CD4-positive, alpha-beta T cell treated with Interleukin-17A for 1 hour (primary cell): ENCODE measurements around the gene ZDHHC20.

Source experiments
- DNase-seq: peaks from one replicate; pipeline ENCODE4 v3.0.0-alpha.2; 2020

The ZDHHC20 gene

DNA sequence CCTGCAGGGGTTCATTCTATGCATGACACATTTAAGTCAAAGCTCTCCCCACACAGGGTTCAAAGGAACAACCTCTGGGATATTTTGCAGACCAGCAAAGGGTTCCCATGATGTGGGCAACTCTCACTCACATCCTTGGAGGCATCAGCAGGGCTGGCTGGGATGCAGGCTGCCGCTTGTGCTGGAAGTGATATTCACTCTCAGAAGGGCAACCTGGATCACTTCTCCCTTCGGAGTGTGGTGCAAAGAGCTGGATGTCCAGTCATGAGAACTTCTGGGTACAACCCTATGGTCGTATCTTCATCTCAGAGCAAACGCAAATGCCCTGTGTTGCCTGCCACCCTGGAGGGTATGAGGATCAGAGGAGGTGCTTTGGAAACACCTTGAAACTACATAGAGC lies 98.6 kb downstream of the ZDHHC20 start:
- no peak for DNase-seq

DNA sequence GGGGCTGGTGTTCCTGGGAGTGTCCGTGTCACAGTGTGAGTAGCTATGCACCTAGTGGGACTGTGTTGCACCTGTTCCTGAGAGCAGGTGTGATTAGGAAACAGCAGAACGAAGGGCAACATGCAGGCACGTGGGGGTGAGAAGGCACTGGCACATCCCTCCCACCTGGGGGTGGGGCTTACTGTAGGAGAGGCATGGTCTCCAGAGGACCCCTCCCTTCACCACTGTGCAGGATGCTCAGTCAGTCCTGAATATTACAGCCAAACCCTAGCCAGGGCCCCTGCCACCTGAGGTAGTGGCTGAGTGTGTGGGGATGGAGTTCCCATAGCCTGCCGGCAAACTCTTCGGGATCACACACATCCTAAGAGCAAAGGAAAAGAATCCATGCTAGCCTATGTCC lies 99.2 kb downstream of the ZDHHC20 start:
- no peak for DNase-seq

DNA sequence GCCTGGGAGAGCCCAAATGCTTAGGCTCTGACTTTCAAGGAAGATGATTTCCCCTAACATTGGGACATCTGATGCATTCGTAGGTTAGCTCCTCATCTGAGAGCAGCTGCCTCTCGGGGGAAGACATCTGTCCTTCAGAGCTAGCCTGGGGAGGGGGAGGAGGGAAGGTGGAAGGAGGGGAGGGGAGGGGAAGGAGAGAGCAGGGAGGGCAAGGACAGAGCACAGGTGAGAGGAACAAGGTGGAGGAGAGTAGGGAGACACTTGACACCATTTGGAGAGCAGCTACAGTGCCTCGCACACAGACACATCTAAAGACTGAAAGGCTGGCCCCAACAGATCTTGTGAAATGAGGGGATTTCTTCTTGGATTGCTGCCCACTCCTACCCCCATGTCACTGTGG lies 103.8 kb downstream of the ZDHHC20 start:
- no peak for DNase-seq

DNA sequence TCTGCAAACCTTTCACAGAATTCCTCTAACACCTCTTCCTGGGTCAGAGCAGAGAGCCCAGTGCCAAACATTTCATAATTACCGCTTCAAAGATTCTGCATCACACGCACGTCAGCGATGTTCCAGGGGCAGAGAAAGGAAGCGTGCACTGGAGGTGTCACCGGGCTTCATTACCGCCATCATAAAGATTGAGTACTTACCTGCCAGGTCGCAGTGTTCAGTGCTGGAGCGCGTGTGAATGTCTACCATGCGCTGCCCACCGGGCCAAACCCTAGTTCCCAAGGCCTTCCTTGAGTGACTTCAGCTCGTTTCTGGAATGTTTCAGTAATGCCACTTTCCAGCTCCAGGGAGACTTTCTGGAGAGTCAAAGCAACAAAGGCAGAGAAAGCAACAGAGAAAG lies 104.4 kb downstream of the ZDHHC20 start:
- DNase-seq, result no peak

DNA sequence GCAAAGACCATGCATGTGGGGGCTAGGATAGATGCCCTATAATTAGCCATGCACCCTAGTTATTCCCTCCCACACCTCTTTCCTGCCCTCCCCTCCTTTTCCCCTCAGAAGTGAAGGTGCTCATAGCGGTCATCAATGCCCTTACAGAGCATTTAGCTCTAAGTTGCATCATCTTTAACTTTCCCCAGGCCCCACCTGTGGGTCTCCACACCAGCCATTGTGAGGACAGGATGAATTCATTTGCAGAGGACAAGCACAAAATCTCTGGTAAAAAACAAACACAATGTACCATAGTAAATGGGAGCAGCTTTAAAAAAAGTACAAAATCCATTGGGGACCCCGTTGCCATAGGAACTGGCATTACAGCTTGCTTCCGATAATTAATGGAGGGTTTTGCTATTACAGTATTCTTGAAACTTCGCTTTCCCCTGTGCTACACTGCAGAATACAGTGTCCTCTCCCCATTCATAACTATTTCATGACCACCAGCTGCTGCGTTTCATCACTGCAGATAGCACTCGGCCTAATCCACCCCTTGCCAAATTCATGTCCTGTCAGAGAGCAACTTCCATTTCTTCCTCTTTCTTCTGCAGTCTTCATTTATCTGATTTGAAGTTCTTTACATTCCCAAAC lies 110.5 kb downstream of the ZDHHC20 start:
- DNase-seq, result no peak

DNA sequence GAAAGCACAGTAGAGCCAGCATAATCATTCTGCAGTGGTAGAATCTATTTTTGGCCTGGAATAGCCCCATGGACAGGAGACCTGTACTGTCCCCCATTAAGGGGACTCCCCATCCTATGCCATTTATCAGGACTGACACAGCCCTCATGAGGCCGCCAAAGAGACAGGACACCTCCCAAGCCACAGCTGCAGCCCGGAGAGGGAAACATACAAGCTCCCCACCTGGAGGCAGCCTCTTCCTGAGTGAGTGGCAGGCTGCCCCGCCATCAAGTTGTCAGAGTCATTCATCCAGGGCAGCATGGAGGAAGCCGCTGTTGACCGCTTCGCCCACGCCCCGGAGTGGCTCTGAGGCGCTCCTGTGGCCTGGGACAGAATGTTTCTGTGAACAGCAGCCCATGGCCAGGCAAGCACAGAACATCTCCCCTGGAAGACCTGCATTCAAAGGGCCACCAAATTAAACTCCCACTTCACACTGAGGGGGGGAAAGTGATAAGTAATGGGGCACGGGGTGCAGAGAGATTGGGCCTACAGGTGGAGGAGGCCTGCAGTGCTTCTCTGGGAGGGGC lies 111.3 kb downstream of the ZDHHC20 start:
- no peak for DNase-seq

DNA sequence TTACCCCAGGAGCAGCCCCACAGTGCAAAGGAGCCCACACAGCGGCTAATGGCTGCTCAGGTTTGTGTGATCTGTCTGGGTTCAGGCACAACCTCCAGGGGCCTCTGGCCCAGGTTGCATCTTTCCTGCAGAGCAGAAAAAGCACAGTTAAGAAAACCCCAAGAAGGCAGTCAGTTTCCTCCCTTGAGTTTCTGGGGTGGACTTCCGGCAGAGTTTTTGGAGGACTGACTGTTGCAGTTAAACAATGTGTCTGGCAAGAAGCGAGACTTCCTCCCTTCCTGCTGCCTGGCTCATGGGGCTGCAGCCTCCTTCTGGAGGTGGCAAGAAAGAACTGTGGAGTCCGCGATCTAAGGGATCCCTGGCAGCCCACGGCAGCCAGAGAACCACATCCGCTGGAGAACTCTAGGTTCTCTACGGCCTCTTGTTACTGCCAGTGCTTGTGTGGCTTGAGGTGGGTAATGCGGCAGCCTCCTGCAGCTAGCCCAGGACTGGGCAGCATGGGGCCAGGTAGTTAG lies 114.4 kb downstream of the ZDHHC20 start:
- DNase-seq, result peak; percentile 46

DNA sequence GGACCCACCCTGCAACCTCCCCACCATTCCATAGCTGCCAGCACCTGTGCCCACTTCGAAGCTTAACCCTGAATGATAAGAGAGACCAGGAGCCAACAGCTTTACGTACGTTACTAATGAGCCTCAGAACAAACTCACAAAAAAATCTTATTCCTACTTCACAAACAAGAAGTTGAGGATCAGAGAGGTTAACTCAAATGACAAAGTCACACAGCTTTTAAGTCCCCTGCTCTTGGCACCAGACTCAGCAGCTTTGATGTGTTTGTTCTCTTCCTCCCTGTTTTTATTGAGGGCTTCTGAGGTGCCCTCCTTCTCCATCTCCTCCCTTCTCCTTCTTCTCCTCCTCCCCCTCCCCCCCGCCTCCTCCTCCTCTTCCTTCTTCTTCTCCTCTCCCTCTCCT lies 115.4 kb downstream of the ZDHHC20 start:
- DNase-seq, result no peak

DNA sequence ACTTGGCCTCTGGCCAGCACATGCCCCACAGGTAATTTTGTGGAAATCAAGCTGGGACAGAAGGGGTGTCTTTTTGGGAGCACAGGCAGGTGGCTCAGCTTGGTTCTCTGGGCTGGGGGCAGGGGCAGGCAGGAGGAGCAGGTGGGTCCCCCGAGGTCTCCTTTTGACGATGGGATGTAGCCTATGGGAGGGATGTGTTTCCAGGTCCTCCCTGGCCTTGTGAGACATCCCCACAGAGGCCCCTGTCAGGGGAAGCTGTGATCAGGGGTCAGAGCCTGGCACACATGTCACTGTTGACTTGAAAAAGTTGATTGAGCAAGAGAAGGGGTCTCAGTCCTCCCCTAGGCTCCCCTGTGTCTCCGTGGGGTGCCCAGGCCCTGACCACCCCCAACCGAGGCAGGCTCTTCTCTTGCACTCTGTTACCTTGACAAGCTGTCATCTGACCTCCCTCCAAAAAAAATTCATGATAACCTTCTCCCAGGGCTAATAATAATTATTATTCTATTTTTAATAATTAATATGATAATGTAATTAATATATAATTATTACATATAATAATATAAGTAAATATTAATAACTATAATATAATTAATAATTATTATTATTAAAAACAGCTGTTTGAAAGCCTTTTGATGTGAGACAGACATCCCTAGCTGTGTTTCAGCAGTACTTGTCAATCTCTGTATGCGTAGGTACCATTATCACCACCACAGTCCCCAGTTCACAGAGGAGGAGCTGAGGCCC lies 116.2 kb downstream of the ZDHHC20 start:
- no peak for DNase-seq

DNA sequence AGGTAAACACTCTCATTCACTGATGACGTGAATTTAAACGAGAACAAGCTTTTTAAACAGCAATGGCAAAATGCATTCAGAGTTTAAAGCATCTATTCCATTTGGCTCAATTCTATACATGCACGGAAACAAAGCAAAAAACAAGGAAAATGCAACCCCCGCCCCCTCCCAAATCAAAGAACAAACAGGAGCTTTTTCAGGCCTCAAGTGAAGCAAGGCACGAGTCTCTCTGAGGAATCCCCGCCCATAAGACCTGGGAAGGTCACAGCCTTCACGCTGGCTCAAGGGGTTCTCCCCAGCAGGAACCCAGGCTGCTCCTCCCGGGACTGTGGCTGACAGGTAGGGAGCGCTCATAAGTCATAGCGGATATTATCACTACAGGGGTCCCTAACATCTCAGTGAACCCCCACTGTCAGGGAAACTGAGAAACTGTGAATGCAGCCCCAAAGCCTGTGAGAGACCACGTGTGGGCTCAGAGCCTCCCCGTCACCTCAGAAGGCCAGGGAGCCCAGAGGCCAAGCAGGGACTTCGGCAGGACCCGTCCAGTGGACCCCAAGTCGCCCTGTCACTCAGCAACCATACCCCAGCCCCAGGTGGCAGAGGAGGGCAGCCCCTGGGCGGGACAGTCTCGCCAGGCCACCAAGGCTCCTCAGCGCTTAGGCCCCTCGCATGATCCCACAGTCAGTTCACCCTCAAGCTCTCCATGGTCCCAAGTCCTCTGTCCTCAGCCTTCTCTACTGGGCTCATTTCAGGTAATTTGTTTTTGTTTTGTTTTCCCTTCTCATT lies 117.3 kb downstream of the ZDHHC20 start:
- no peak for DNase-seq

DNA sequence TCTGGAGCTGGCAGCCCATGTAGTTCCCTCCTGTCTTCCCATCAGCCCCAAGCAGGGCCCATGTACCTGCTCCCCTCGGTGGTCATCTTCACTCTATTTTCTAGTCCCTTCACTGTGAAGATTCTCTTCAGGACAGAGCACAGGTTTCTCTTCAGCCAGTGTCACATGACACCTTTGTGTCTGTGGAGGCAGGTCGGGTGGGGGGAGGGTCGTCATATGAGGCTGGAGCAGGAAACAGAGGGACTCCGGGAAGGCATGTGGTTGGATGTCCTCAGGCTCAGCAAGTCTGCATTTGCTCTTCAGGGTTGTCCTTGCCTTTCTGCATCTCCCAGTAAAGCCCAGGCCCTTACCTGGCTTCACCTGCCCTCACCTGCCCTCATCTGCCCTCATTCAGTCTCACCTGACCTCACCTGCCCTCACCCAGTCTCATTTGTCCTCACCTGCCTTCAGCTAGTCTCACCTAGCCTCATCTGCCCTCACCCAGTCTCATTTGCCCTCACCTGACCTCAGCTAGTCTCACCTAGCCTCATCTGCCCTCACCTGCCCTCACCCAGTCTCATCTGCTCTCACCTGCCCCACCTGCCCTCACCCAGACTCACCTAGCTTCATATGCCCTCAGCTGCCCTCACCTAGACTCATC lies 120.3 kb downstream of the ZDHHC20 start:
- no peak for DNase-seq

DNA sequence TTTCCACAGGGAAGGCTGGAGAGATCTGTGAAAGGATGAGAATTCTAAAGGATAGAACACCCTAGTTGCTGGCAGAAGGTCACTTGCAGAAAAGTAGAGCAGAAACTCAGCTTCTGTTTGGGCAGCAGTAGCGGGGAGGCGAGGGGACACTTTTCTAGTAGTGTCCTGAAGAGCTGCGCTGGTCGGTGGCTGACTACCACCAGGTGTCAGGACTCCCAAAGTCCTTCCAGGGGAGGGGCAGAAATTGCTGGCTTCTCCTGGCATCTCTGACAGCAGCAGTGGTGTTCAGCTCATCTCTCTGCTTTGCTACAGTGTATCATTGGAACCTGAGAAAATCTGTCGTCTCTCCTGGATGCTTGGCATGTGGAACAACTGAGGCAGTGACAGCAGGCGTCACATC lies 120.9 kb downstream of the ZDHHC20 start:
- no peak for DNase-seq

DNA sequence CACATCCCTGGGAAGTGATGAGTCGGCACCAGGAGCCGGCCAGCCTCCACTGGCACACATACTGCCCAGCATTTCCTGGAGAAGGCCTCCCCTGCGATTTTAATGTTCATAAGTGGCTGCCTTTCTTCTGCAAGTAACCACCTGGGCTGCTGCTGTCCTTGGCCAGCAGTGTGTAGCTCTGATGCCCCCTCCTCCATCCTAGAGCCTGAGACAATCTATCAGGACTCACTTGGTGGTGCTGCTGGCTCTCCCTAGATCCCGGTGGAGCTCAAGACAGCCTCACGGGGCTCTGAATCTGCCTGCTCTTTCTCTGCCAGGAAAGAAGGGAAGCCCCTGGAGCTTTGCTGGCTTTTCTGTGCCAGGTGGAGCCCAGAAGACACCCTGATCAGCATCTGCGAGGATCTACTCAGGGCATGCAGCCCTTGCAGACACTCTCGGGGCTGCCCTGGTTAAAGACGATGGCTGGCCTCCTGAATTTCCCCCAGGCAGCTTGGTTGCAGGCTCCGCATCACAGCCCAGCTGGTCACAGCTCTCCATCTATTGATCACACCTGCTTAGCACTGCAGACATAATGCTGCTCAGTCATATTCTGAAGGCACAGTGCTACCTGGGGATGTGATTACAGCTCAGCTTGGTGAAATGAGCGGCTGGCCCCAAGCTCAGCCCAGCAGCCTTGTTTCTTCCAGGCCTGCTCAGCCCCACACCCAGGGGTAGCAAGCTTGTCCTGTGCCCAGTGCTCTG lies 122.3 kb downstream of the ZDHHC20 start:
- no peak for DNase-seq

DNA sequence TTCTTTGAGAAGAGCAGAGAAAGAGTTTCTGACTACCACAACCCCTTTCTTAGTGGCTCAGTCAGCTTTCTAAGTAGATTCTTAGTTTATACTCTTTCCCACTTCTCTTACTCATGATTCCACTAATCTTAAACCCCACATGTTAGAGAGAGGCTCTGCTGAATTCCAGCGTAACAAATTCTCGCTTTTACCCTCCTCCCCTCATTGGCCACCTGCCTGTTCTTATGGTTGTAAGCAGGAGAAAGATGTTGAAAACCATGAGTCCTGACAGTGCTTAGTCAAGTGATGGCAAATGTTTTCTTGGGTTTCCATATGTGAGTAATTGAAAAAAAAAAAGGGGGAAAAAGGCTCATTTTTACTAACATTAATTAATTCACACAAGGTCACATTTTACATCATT lies 125.9 kb downstream of the ZDHHC20 start:
- DNase-seq, result no peak

DNA sequence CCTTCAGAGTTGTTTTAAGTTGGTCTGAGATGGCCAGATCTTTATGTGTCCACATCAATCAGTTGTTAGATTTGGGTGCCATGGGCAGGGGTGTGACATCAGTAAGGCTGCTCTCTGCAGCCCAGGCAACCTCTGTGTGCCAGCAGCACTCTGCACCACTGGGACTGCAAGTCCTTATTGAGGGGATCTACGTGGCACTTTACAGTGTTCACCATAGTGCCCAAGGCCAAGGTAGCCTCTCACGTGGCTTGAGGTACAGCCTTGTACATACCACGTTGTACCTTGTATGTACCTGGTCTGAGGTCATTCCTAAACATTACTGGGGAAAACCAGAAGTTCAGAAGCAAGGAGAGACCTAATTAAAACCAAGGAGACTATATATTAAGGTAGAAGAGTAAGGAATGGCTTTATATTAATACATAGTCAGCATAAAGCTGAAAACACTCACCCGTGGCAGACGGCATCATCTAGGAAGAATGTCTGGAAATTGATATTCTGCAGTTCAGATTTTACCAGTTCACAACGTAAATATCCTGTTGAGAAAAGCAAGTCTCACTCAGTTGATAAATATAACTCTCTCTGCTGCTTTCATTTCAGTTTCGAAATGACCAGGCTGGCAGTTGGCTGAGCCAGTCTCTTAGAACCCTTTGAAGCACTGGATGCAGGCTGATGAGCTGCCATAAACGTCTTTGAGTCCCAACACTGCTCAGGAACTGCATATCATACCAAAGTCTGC lies 128.8 kb downstream of the ZDHHC20 start:
- peak; percentile 16 for DNase-seq

DNA sequence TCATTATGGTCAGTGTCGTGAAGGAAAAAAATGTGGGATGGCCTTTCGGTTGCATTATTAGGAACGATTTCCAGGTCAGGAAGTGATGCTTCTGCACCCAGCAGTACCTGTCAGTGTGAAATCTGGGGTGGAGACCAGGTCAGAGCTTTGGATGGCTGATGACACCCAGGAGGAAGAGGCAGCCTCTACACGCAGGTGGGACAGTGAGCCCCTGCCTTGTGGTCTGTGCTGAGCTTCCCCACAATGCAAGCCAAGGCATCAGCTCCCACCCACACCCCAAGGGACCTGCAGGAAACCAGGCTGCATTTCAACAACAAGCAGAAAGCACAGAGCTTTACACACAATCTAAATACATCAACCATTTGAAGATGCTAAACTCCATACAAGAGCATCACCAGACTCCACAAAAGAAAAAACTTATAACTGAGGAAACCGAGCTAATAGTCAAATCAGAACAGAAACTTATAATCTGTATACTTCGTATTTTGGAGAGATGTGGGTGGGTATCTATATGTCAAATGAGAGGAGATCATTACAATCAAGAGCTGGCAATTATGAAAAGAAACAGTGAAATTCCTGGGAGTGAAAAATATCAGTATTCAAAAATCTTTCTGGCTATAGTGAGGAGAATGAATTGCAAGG lies 130.1 kb downstream of the ZDHHC20 start:
- no peak for DNase-seq

DNA sequence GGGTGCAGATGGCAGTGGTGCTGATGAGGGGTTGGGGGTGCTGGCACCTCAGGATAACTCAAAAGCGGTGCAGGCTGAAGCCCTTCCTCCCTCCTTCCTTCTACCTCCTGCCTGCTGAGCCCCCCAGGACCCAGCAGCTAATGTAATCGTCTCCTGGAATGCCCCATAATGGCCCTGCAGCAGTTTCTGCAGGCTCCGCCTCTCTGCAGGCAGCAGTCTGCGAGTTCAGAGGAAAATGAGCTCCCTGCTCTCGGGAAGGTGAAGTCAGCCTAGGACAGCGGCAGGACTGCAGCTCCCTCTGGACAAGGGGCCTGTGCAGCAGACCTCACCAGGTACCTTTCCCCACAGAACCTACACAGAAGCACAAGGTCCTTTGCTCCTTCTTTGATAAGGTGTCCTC lies 130.9 kb downstream of the ZDHHC20 start:
- DNase-seq, result no peak

DNA sequence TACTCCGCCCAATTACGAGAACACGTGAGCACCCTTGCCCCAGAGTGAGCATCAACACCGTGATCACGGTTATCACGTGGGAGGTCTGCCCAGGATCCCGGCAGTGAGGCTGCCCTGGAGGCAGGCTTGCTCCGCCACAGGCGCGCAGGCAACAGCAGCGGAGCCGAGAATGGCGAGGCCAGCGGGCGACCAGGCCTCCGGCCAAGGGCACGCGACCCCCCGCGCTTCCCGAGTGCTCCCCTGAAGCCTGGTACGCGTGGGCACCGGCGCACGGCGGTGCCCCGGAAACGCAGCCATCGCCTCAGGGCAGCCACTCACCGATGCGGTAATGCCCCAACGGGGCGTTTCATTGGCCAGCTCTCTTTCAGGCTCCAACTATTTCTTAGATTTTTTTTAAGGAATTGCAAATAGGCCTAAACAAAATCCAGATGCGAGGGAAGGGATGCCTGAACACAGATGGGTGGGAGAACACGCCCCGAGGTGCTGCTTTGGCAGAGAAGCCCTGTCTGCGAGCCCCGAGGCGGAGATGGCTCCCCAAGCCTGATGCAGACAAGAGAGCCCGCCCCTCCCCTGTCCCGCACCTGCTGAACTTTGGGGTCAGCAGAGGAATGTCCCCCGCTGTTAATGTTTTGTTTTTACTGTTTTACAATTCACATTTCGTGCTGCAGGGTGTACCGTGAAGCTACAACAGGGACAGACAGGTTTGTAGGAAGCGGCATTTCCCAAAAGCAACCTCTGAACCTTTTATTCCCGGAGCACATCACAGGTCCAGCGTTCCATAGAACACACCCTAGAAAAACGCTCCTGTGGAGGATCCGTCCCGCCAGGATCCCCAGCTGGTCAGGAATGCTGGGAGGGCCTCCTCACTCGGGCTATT lies 132.7 kb downstream of the ZDHHC20 start:
- DNase-seq, result no peak

DNA sequence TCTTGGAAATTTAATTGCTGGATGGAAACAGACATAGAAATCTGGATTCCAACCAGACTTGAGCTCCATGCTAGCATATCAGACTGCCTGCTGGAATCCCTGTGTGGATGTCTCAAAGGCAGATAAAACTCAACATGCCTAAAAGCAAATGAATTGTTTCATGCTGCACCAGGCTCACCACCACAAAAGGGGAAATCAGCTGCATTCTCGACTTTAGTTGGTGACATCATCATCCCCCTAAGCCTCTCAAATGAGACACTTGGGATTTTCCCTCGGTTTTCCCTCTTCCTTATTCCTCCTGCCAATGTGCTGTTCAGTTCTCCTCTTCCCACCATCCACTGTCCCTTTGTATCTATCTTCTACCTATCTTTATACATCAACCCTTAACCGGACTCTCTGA lies 134.3 kb downstream of the ZDHHC20 start:
- DNase-seq, result no peak

DNA sequence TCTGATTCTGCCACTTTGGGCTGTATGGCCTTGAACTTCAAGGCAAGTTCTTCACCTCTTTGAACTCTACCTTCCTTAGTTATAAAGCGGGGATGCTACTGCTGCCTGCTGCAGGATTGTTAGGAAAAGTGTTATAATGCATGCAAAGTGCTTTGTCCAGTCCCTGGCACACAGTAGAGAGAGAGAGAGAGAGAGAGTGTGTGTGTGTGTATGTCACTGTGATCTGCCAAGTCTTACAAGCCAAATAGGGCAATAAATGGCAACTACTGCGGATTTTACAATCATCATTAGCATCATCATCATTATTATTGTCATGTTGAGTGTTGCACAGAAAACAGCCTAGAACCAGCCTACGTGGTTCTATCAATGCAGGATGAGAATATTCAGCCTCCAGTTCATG lies 136.1 kb downstream of the ZDHHC20 start:
- no peak for DNase-seq
